Tibial artery (tissue), 4 donors: Measurements from ENCODE around the gene TSPAN18.

Source experiments
- DNase-seq, 2 donors: peaks; one replicate each; pipeline ENCODE4 v3.0.0-alpha.2; 2019
- H3K27ac ChIP-seq, 2 donors: fragments of 200-600 bp; sonication (generic) in 1 of 2; 1 replicate in 1 of 2; 2 replicates in 1 of 2; pipeline ENCODE4 v1.5.1; 2018 to 2019; ENCODE audit warnings: mild to moderate bottlenecking in 1 of 2
- H3K27me3 ChIP-seq, 2 donors: fragments of 200-600 bp; sonication (generic) in 1 of 2; one replicate each; pipeline versions ENCODE4 v1.5.1 to v1.6.0; 2016 to 2019
- H3K36me3 ChIP-seq, 3 donors: fragments of 200-600 bp; sonication (generic) in 2 of 3; one replicate each; pipeline ENCODE4 v1.5.1; 2016 to 2019; ENCODE audit warnings: mild to moderate bottlenecking in 2 of 3
- H3K4me1 ChIP-seq, 4 donors: fragments of 200-600 bp; sonication (generic) in 2 of 4; 1 replicate in 3 of 4; 2 replicates in 1 of 4; pipeline ENCODE4 v1.5.1; 2016 to 2019
- H3K4me3 ChIP-seq, 2 donors: fragments of 200-600 bp; sonication (generic) in 1 of 2; 1 replicate in 1 of 2; 2 replicates in 1 of 2; pipeline ENCODE4 v1.5.1; 2018 to 2019; ENCODE audit warnings: mild to moderate bottlenecking in 2 of 2
- H3K9me3 ChIP-seq, 3 donors: fragments of 200-600 bp; sonication (generic) in 1 of 3; one replicate each; pipeline ENCODE4 v1.5.1; 2016 to 2019
- CTCF ChIP-seq, 2 experiments: fragments of 200-600 bp in 1 of 2; fragments of 450-650 bp in 1 of 2; IDR thresholded peaks; one replicate each; pipeline ENCODE4 v1.5.1; 2017 to 2019; ENCODE audit warnings: antibody characterized with exemption in 2 of 2, mild to moderate bottlenecking in 1 of 2, moderate library complexity in 1 of 2
- intact Hi-C: fragments of 100-400 bp; cut with DNase I; formaldehyde crosslinking; loops from one replicate; pipeline ENCODE4 v1.15.0; 2023; ENCODE audit warnings: low total_unique reads

Gene TSPAN18

GRCh38 chr11:44914105-44914504 is 187.3 kb downstream of the TSPAN18 start:
- intact Hi-C loops = loop anchor here (5.0 kb wide), 2 partner anchors 187 to 362 kb away; partner anchors contain the start of gene TSPAN18
- H3K36me3 ChIP-seq = no peaks in the 10 kb centered on the region
- TF ChIP-seq CTCF (IDR thresholded peaks at IDR 0.05) = no peak
- H3K9me3 ChIP-seq = no peaks in the 10 kb centered on the region
- H3K4me3 ChIP-seq = no peak overlapping the region
- no peak for DNase-seq
- peaks cover 0 to 20% (median 13%) of the 10 kb centered on the region in 4 donors for H3K4me1 ChIP-seq
- no peak overlapping the region for H3K27ac ChIP-seq
- no peaks in the 10 kb centered on the region for H3K27me3 ChIP-seq

GRCh38 chr11:44915004-44915403 is 188.2 kb downstream of the TSPAN18 start:
- DNase-seq = no peak
- Histone ChIP-seq H3K4me1 (peaks cover 0 to 20% (median 13%) of the 10 kb centered on the region in 4 donors), H3K36me3 (peaks cover 0 to 6% (median 3%) of the 10 kb centered on the region in 3 donors), H3K27me3 (no peaks in the 10 kb centered on the region), H3K27ac (no peak overlapping the region), H3K4me3 (no peak overlapping the region), H3K9me3 (no peaks in the 10 kb centered on the region)
- intact Hi-C loops = no loop called here
- TF ChIP-seq CTCF (IDR thresholded peaks at IDR 0.05) = no peak

GRCh38 chr11:44915621-44916020 is 188.9 kb downstream of the TSPAN18 start:
- intact Hi-C loops = no loop called here
- H3K4me3 ChIP-seq = no peak overlapping the region
- no peaks in the 10 kb centered on the region for H3K27me3 ChIP-seq
- DNase-seq = no peak
- no peak for TF ChIP-seq CTCF (IDR thresholded peaks at IDR 0.05)
- peaks cover 0 to 18% (median 12%) of the 10 kb centered on the region in 4 donors for H3K4me1 ChIP-seq
- no peak overlapping the region for H3K27ac ChIP-seq
- peaks cover 0 to 7% (median 6%) of the 10 kb centered on the region in 3 donors for H3K36me3 ChIP-seq
- H3K9me3 ChIP-seq = no peaks in the 10 kb centered on the region

DNA sequence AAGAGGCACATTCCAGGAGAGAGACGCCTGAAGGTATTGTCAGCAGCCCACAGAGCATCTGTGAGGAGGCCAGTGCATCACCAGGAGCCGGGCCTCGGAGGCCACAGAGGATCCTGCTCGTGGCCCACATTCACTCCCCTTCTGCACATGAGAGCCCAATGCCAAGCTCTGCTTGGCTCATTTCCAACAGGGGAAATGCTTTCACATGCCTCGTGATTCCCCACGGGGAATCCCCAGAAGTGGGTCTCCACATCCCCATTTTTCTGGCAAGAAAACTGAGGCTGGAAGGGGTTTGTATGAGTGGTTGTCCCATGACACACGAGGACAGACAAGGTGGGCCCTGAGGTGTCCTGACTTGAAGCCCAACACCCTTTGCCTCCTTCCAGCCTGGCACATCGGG is 189.6 kb downstream of the TSPAN18 start:
- no peak for DNase-seq
- Histone ChIP-seq H3K9me3 (no peaks in the 10 kb centered on the region), H3K4me3 (no peak overlapping the region), H3K27me3 (no peaks in the 10 kb centered on the region), H3K4me1 (peaks cover 0 to 11% (median 6%) of the 10 kb centered on the region in 4 donors), H3K27ac (no peak overlapping the region), H3K36me3 (peaks cover 0 to 7% (median 6%) of the 10 kb centered on the region in 3 donors)
- TF ChIP-seq CTCF (IDR thresholded peaks at IDR 0.05) = no peak
- intact Hi-C loops = no loop called here

DNA sequence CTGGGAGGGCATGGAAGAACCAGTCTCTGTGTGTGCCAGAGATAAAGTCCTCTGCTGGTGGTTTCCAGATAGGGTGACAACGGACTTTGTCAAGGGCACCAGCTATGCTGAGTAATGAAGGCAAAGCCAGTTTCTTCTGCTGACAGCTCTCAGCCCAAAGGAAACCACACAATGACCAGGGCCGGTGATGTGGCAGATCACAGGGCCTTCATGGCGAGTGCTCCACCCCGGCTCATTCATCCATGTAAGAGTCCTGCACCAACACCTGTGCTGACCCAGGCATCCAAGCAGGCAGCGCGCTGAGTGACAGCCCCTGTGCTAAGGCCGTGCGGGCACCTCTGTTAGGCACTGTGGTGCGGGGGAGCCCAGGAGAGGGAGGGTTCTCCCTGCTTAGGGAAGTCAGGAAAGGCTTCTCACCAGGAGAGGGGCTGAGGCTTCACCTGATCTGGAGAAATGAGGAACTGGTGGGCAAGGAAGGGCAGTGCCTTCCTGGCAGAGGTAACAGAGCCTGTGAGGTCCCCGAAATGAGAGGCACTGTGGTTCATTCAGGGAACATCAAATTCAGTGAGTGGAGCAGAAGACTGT is 190.1 kb downstream of the TSPAN18 start:
- intact Hi-C loops = no loop called here
- DNase-seq = no peak
- Histone ChIP-seq H3K9me3 (no peaks in the 10 kb centered on the region), H3K4me1 (peaks cover 0 to 5% (median 1%) of the 10 kb centered on the region in 4 donors), H3K36me3 (peaks cover 0 to 7% (median 6%) of the 10 kb centered on the region in 3 donors), H3K27me3 (no peaks in the 10 kb centered on the region), H3K27ac (no peak overlapping the region), H3K4me3 (no peak overlapping the region)
- no peak for TF ChIP-seq CTCF (IDR thresholded peaks at IDR 0.05)
